MM.1S (cell line): Measurements from ENCODE around the gene PMEPA1.

Experiments used
- CTCF ChIP-seq: fragments of 300-600 bp; sonication (generic); IDR thresholded peaks from 2 replicates; pipeline ENCODE4 v1.5.1; 2016; ENCODE audit warnings: antibody characterized with exemption, low read length, mixed read lengths
- EZH2 ChIP-seq: fragments of 300-600 bp; sonication (generic); optimal IDR thresholded peaks from 2 replicates; pipeline ENCODE3; 2017; ENCODE audit warnings: low read depth, mild to moderate bottlenecking, antibody characterized with exemption, low read length, mixed read lengths

DNA sequence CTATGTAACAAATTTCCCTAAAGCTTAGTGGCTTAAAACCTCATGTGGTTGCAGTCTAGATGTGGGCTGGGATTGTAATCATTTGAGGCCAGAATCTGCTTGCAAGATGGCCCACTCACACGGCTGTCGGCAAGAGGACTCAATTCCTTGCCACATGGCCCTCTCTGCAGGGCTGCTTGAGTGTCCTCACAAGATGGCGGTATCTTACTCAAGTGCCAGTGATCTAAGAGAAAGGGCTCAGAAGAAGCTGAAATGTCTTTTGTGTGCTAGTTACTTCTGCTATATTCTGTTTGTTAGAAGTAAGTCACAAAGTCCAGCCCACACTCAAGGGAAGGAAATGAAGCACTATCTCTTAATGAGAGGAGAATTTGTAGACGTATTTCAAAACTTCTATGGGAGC is 47.1 kb upstream of the PMEPA1 start:
- TF ChIP-seq EZH2, result no peak
- TF ChIP-seq CTCF, result no peak
